ENCODE data around the gene LIPC.

- TF ChIP-seq GATA3 (IDR thresholded peaks at IDR 0.05; ENCODE audit: low read depth, low read length), result no peak
- TF ChIP-seq GATA2 (IDR thresholded peaks at IDR 0.05; ENCODE audit: low read depth, low read length), result no peak
These were observed 104.6 kb downstream of the LIPC start for GRCh38 chr15:58536414-58536813.
